Measurements from ENCODE around the gene B4GALT1.

B4GALT1 gene

GRCh38 chr9:33167084-33167971 lies at the start of gene B4GALT1:
B4GALT1 (minus strand) TSS chr9:33167336; CDS start chr9:33167169, 167 bp downstream.
- DNase-seq: peak; percentile 45

- no peak for DNase-seq
Measured at GRCh38 chr9:33211695-33212393, 44.7 kb upstream of the B4GALT1 start.

GRCh38 chr9:33210006-33210715 lies 43.0 kb upstream of the B4GALT1 start:
- DNase-seq: no peak

- no peak for DNase-seq
Measured at GRCh38 chr9:33209394-33209793, 42.3 kb upstream of the B4GALT1 start.

- DNase-seq: no peak
Measured at GRCh38 chr9:33202552-33203201, 35.5 kb upstream of the B4GALT1 start.

GRCh38 chr9:33202018-33202417 lies 34.9 kb upstream of the B4GALT1 start:
- no peak for DNase-seq

GRCh38 chr9:33198165-33198564 lies 31.0 kb upstream of the B4GALT1 start:
- no peak for DNase-seq

- no peak for DNase-seq
Measured at GRCh38 chr9:33197279-33198152, 30.4 kb upstream of the B4GALT1 start.

- no peak for DNase-seq
Measured at GRCh38 chr9:33196736-33197135, 29.6 kb upstream of the B4GALT1 start.

- no peak for DNase-seq
Measured at GRCh38 chr9:33193818-33194217, 26.7 kb upstream of the B4GALT1 start.

GRCh38 chr9:33192493-33193255 lies 25.5 kb upstream of the B4GALT1 start:
- DNase-seq: no peak

- no peak for DNase-seq
Measured at GRCh38 chr9:33190021-33190705, 23.0 kb upstream of the B4GALT1 start.

GRCh38 chr9:33189331-33189791 lies 22.2 kb upstream of the B4GALT1 start:
- no peak for DNase-seq

GRCh38 chr9:33188711-33189110 lies 21.6 kb upstream of the B4GALT1 start:
- DNase-seq: no peak

GRCh38 chr9:33187519-33188218 lies 20.5 kb upstream of the B4GALT1 start:
- no peak for DNase-seq

- no peak for DNase-seq
Measured at GRCh38 chr9:33186457-33187168, 19.5 kb upstream of the B4GALT1 start.

- no peak for DNase-seq
Measured at GRCh38 chr9:33185858-33186257, 18.7 kb upstream of the B4GALT1 start.

GRCh38 chr9:33185406-33185805 lies 18.3 kb upstream of the B4GALT1 start:
- no peak for DNase-seq

GRCh38 chr9:33184963-33185362 lies 17.8 kb upstream of the B4GALT1 start:
- DNase-seq: no peak

Measured in NCI-H524 treated with DMSO at 0.1 percent for 48 hours (cell line).